IMR-90 (cell line): Measurements from ENCODE around the gene AFG1L. TPM values are rescaled to one million over a fixed set of nuclear protein-coding genes. Genes with fewer than 3 reads are reported as not detected.

Experiments
- ATAC-seq: fragments of 200-7000 bp; cut with Tn5 transposase; 2 replicates; pipeline ENCODE4 v1.9.1; 2020; ENCODE audit warnings: low read depth, mild to moderate bottlenecking, moderate library complexity
- BruUV-seq: library from RNA; stranded (reverse); fragments of 400-500 nt; replicated peaks from 2 replicates; lab custom pipeline; 2021; lab: Mats Ljungman, UMichigan
- CTCF ChIA-PET: fragments of 300-600 bp; formaldehyde crosslinking; extraction: SDS; loops from one replicate; lab custom pipeline; 2021; ENCODE audit warnings: antibody characterized with exemption; lab: Yijun Ruan, JAX
- POLR2A ChIA-PET: fragments of 300-600 bp; sonication (Branson Sonifier 250); formaldehyde crosslinking; loops from one replicate; lab custom pipeline; 2022; ENCODE audit warnings: antibody characterized with exemption; ENCODE audit not compliant: unreplicated experiment; lab: Charles Lee
- DNase-seq: peaks from one replicate; pipeline ENCODE4 v3.0.0; 2013
- H2AFZ ChIP-seq: replicated peaks from 2 replicates; pipeline ENCODE3; 2013; ENCODE audit warnings: low read length, mild to moderate bottlenecking; ENCODE audit not compliant: poor library complexity
- H2AK5ac ChIP-seq: 2 replicates; pipeline ENCODE4 v1.6.1; 2013; ENCODE audit warnings: low read depth, low read length, inconsistent platforms
- H2AK9ac ChIP-seq: replicated peaks from 2 replicates; pipeline ENCODE3; 2013; ENCODE audit warnings: mild to moderate bottlenecking, low read depth, low read length, moderate library complexity; ENCODE audit not compliant: poor library complexity
- H2BK120ac ChIP-seq: 2 replicates; pipeline ENCODE4 v1.6.1; 2013; ENCODE audit warnings: low read depth, low read length, inconsistent platforms
- H2BK15ac ChIP-seq: 3 replicates; pipeline ENCODE4 v1.6.1; 2013; ENCODE audit warnings: low read depth, low read length, inconsistent platforms
- H2BK20ac ChIP-seq: 2 replicates; pipeline ENCODE4 v1.6.1; 2013; ENCODE audit warnings: low read depth, mild to moderate bottlenecking, inconsistent platforms, low read length, moderate library complexity
- H2BK5ac ChIP-seq: 2 replicates; pipeline ENCODE4 v1.6.1; 2013; ENCODE audit warnings: mild to moderate bottlenecking, low read depth, low read length, inconsistent platforms; ENCODE audit not compliant: poor library complexity, severe bottlenecking
- H3K14ac ChIP-seq: replicated peaks from 2 replicates; pipeline ENCODE4 v1.6.1; 2013; ENCODE audit warnings: low read depth, low read length, inconsistent platforms
- H3K18ac ChIP-seq: 2 replicates; pipeline ENCODE4 v1.6.1; 2013; ENCODE audit warnings: low read depth, low read length, control low read depth
- H3K23ac ChIP-seq: 2 replicates; pipeline ENCODE4 v1.6.1; 2013; ENCODE audit warnings: low read depth, low read length, inconsistent platforms
- H3K27ac ChIP-seq: 2 replicates; pipeline ENCODE4 v1.5.1; 2013; ENCODE audit warnings: mild to moderate bottlenecking, control low read depth, low read length; ENCODE audit not compliant: insufficient read depth
- H3K27me3 ChIP-seq: 2 replicates; pipeline ENCODE4 v1.6.1; 2013; ENCODE audit warnings: low read length; ENCODE audit not compliant: control insufficient read depth, insufficient read depth
- H3K36me3 ChIP-seq: 2 replicates; pipeline ENCODE4 v1.6.1; 2013; ENCODE audit warnings: low read length, mixed read lengths; ENCODE audit not compliant: control insufficient read depth, insufficient read depth
- H3K4ac ChIP-seq: 2 replicates; pipeline ENCODE4 v1.6.1; 2013; ENCODE audit warnings: low read depth, low read length, inconsistent platforms
- H3K4me1 ChIP-seq: 2 replicates; pipeline ENCODE4 v1.6.1; 2013; ENCODE audit warnings: low read length, mixed read lengths; ENCODE audit not compliant: control insufficient read depth, insufficient read depth
- H3K4me2 ChIP-seq: 2 replicates; pipeline ENCODE4 v1.6.1; 2013; ENCODE audit warnings: low read depth, mild to moderate bottlenecking, control low read depth, low read length, moderate library complexity
- H3K4me3 ChIP-seq: 2 replicates; pipeline ENCODE4 v1.5.1; 2013; ENCODE audit warnings: low read depth, mild to moderate bottlenecking, control low read depth, low read length, moderate library complexity; ENCODE audit not compliant: insufficient read depth
- H3K56ac ChIP-seq: 2 replicates; pipeline ENCODE4 v1.6.1; 2013; ENCODE audit warnings: low read length, inconsistent platforms; ENCODE audit not compliant: insufficient read depth; ENCODE audit errors: extremely low read depth
- H3K79me1 ChIP-seq, 2 experiments: 2 replicates each; pipeline ENCODE4 v1.6.1; 2013; ENCODE audit warnings: low read length in 2 of 2, inconsistent platforms in 1 of 2, low read depth in 1 of 2
- H3K9ac ChIP-seq: 2 replicates; pipeline ENCODE4 v1.6.1; 2013; ENCODE audit warnings: low read depth, low read length, control low read depth
- H3K9me1 ChIP-seq: 2 replicates; pipeline ENCODE4 v1.6.1; 2013; ENCODE audit warnings: low read length, inconsistent platforms; ENCODE audit not compliant: insufficient read depth
- H3K9me3 ChIP-seq: 2 replicates; pipeline ENCODE4 v1.6.1; 2013; ENCODE audit warnings: low read length; ENCODE audit not compliant: control insufficient read depth, insufficient read depth
- H4K20me1 ChIP-seq: 2 replicates; pipeline ENCODE4 v1.6.1; 2013; ENCODE audit warnings: low read length, inconsistent platforms; ENCODE audit not compliant: insufficient read depth
- H4K5ac ChIP-seq: 2 replicates; pipeline ENCODE4 v1.6.1; 2013; ENCODE audit warnings: mild to moderate bottlenecking, low read depth, low read length, control low read depth
- H4K8ac ChIP-seq, 2 experiments: 2 replicates each; pipeline ENCODE4 v1.6.1; 2013; ENCODE audit warnings: low read depth in 2 of 2, low read length in 2 of 2, control low read depth in 1 of 2, inconsistent platforms in 1 of 2
- H4K91ac ChIP-seq: 2 replicates; pipeline ENCODE4 v1.6.1; 2013; ENCODE audit warnings: low read depth, low read length, inconsistent platforms; ENCODE audit not compliant: insufficient read depth
- BHLHE40 ChIP-seq: fragments of 150-350 bp; IDR thresholded peaks from 2 replicates; pipeline ENCODE4 v1.6.1; 2016; ENCODE audit warnings: mild to moderate bottlenecking, low read depth, low read length
- CEBPB ChIP-seq: IDR thresholded peaks from 2 replicates; pipeline ENCODE4 v1.6.1; 2012; ENCODE audit warnings: low read depth, low read length, improper control_type of control experiment
- CHD1 ChIP-seq: IDR thresholded peaks from 2 replicates; pipeline ENCODE4 v1.6.1; 2012; ENCODE audit warnings: low read depth, low read length, improper control_type of control experiment
- FOS ChIP-seq: fragments of 150-350 bp; IDR thresholded peaks from 2 replicates; pipeline ENCODE4 v1.6.1; 2016; ENCODE audit warnings: low read depth, low read length
- MAZ ChIP-seq: IDR thresholded peaks from 2 replicates; pipeline ENCODE4 v1.6.1; 2012; ENCODE audit warnings: low read depth, mild to moderate bottlenecking, low read length, improper control_type of control experiment, moderate library complexity, borderline replicate concordance
- MXI1 ChIP-seq: IDR thresholded peaks from 2 replicates; pipeline ENCODE4 v1.6.1; 2012; ENCODE audit warnings: low read depth, mild to moderate bottlenecking, low read length, moderate library complexity, borderline replicate concordance
- RAD21 ChIP-seq: IDR thresholded peaks from 2 replicates; pipeline ENCODE4 v1.6.1; 2012; ENCODE audit warnings: low read length, improper control_type of control experiment
- RCOR1 ChIP-seq: IDR thresholded peaks from 2 replicates; pipeline ENCODE4 v1.6.1; 2012; ENCODE audit warnings: mild to moderate bottlenecking, low read length, improper control_type of control experiment; ENCODE audit not compliant: insufficient replicate concordance
- RFX5 ChIP-seq: IDR thresholded peaks from 2 replicates; pipeline ENCODE4 v1.8.0; 2012; ENCODE audit warnings: low read depth, mild to moderate bottlenecking, low read length, moderate library complexity
- SMC3 ChIP-seq: fragments of 150-350 bp; IDR thresholded peaks from 2 replicates; pipeline ENCODE4 v1.6.1; 2016; ENCODE audit warnings: low read depth, mild to moderate bottlenecking, antibody characterized with exemption, low read length, moderate library complexity
- USF2 ChIP-seq: fragments of 150-350 bp; IDR thresholded peaks from 2 replicates; pipeline ENCODE4 v1.6.1; 2017; ENCODE audit warnings: mild to moderate bottlenecking, antibody characterized with exemption, low read length, low read depth
- WGBS, 2 experiments: methylation state at CpG; one replicate each; pipeline versions ENCODE4 v1.1.5 to v1.1.7; 2013; ENCODE audit warnings: missing lambda C conversion rate in 2 of 2; ENCODE audit not compliant: insufficient read length in 1 of 2; ENCODE audit errors: extremely low coverage in 2 of 2; 5-methylcytosine and 5-hydroxymethylcytosine counted together
- dilution Hi-C: fragments of 300-500 bp; cut with HindIII; formaldehyde crosslinking; loops from one replicate; pipeline ENCODE4 v1.14.3; 2018; ENCODE audit warnings: low sequenced_read_pairs; ENCODE audit not compliant: unreplicated experiment
- in situ Hi-C: fragments of 300-500 bp; cut with MboI; formaldehyde crosslinking; loops from 3 replicates; pipeline ENCODE4 v1.14.3; 2019; ENCODE audit warnings: low sequenced_read_pairs, inconsistent platforms, mixed read lengths
- intact Hi-C: fragments of 100-400 bp; cut with micrococcal nuclease; formaldehyde crosslinking; loops from 2 replicates; pipeline ENCODE4 v1.10.0; 2022
- polyA plus RNA-seq, 3 experiments: library from polyadenylated mRNA; depleted of rRNA; stranded (reverse); fragments of >200 nt; gene quantifications; 2 replicates each; pipeline ENCODE4 v1.2.3, GENCODE V29; 2012; ENCODE audit warnings: low replicate concordance in 1 of 3
- total RNA-seq: library from RNA; depleted of rRNA; stranded (reverse); fragments of >200 nt; gene quantifications from 2 replicates; pipeline ENCODE4 v1.2.3, GENCODE V29; 2012
- TF ChIP-seq, protein P1 (sequence below): fragments of 150-350 bp; IDR thresholded peaks from 2 replicates; pipeline ENCODE4 v1.6.1; 2016; ENCODE audit warnings: low read depth, mild to moderate bottlenecking, low read length, moderate library complexity, borderline replicate concordance

AFG1L gene
- total and polyA plus RNA-seq, 2 of the 4 experiments (the other 2 are of a cell fraction), result 1.0 to 2.0 TPM

DNA sequence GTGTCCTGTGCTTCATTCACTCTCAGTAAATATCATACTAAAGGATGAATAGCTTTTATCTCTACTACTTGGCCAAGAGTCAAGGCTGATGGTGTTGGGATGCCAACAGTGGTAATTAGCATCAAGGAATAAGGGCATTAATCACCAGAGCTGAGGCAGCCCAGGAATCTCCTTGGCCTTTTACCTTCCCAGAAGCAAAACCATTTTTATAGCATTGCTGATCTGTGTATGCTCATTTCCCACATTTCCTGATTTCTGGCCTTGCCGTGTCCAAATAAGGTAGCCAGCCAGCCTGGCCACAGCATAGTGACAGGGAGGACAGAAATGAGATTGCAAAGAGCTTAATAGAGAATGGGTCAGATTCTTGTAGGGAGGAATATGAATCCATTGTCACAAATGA lies 189.2 kb downstream of the AFG1L start:
- no peak overlapping the region for H3K56ac ChIP-seq
- no peak overlapping the region for H2AFZ ChIP-seq
- WGBS, 2 experiments, result no CpG with 5 or more reads among the region's 1 CpG
- no TSS peak for BruUV-seq
- H2BK5ac ChIP-seq, result no peak overlapping the region
- no peak overlapping the region for H2BK20ac ChIP-seq
- H4K8ac ChIP-seq, result no peak overlapping the region
- no peaks in the 10 kb centered on the region for H3K79me1 ChIP-seq
- no peak overlapping the region for H3K4me3 ChIP-seq
- dilution Hi-C loops (no loop called here), intact Hi-C loops (no loop called here), in situ Hi-C loops (no loop called here)
- no peak overlapping the region for H3K4ac ChIP-seq
- H3K18ac ChIP-seq, result no peak overlapping the region
- no peaks in the 10 kb centered on the region for H3K9me1 ChIP-seq
- no peak overlapping the region for H4K5ac ChIP-seq
- no peak overlapping the region for H3K27ac ChIP-seq
- H3K4me1 ChIP-seq, result no peaks in the 10 kb centered on the region
- H2BK15ac ChIP-seq, result no peak overlapping the region
- no peak overlapping the region for H2AK5ac ChIP-seq
- no peak overlapping the region for H3K4me2 ChIP-seq
- no peak overlapping the region for H4K91ac ChIP-seq
- H3K27me3 ChIP-seq, result no peaks in the 10 kb centered on the region
- ATAC-seq, result no peak
- H3K36me3 ChIP-seq, result no peaks in the 10 kb centered on the region
- H3K9me3 ChIP-seq, result no peaks in the 10 kb centered on the region
- POLR2A ChIA-PET, result no interaction called here
- DNase-seq, result no peak
- TF ChIP-seq BHLHE40, result no peak
- no peak for TF ChIP-seq SMC3
- no peak for TF ChIP-seq CHD1
- TF ChIP-seq, protein P1, sequence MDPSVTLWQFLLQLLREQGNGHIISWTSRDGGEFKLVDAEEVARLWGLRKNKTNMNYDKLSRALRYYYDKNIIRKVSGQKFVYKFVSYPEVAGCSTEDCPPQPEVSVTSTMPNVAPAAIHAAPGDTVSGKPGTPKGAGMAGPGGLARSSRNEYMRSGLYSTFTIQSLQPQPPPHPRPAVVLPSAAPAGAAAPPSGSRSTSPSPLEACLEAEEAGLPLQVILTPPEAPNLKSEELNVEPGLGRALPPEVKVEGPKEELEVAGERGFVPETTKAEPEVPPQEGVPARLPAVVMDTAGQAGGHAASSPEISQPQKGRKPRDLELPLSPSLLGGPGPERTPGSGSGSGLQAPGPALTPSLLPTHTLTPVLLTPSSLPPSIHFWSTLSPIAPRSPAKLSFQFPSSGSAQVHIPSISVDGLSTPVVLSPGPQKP, result no peak
- TF ChIP-seq RCOR1, result no peak
- no peak for TF ChIP-seq USF2
- no peak for TF ChIP-seq MAZ
- TF ChIP-seq CEBPB, result no peak
- no peak for TF ChIP-seq FOS
- TF ChIP-seq MXI1, result no peak
- no peak for TF ChIP-seq RFX5
- no peak for TF ChIP-seq RAD21
- H2BK120ac ChIP-seq, result no peak overlapping the region
- H3K14ac ChIP-seq, result no peak overlapping the region
- H4K20me1 ChIP-seq, result no peaks in the 10 kb centered on the region
- CTCF ChIA-PET, result interaction anchor here (0.5 kb wide), 1 partner anchor 324 kb away, joined by 6 read pairs; no protein-coding TSS in a partner anchor
- H2AK9ac ChIP-seq, result no peak overlapping the region
- H3K23ac ChIP-seq, result no peak overlapping the region
- H3K9ac ChIP-seq, result no peak overlapping the region
